ENCODE measurements around the gene AMIGO1. TPM values are rescaled to one million over a fixed set of nuclear protein-coding genes. Genes with fewer than 3 reads are reported as not detected.

Gene AMIGO1
- polyA plus RNA-seq, 3 donors: 0.05 to 0.26 (median 0.07) TPM

- no peaks in the 10 kb centered on the region for H4K20me1 ChIP-seq (ENCODE audit: insufficient read depth, low read length)
- H3K27ac ChIP-seq (ENCODE audit: low read depth in 1 of 2, low read length in 2 of 2): no peak overlapping the region
- H3K4me1 ChIP-seq (ENCODE audit: control insufficient read depth in 1 of 2, insufficient read depth in 2 of 2, low read length in 2 of 2): peaks cover 14 to 17% of the 10 kb centered on the region in 2 donors
- H3K27ac Mint-ChIP-seq: peak overlapping the region in 1 of 7 donors; percentile 18
- H3K27me3 Mint-ChIP-seq (ENCODE audit: low read depth in 3 of 3): peaks cover 17 to 26% (median 19%) of the 10 kb centered on the region in 3 donors
- peaks cover 19% of the 10 kb centered on the region for H3K4me1 Mint-ChIP-seq
- H3K9ac ChIP-seq (ENCODE audit: insufficient read depth, low read length, poor library complexity, severe bottlenecking): no peak overlapping the region
- peaks cover 0 to 10% of the 10 kb centered on the region in 2 donors for H3K27me3 ChIP-seq (ENCODE audit: control insufficient read depth in 2 of 2, insufficient read depth in 2 of 2, low read length in 2 of 2)
- intact Hi-C loops (cut with micrococcal nuclease): no loop called here
- H3K4me3 Mint-ChIP-seq: no peak overlapping the region
- WGBS (ENCODE audit: insufficient coverage): no CpG with 5 or more reads among the region's 2 CpGs
- H3K36me3 ChIP-seq (replicated peaks in 1 of 2; ENCODE audit: control insufficient read depth in 1 of 2, insufficient read depth in 2 of 2, low read length in 2 of 2): no peaks in the 10 kb centered on the region
- peaks cover 0 to 3% of the 10 kb centered on the region in 2 donors for H3K36me3 Mint-ChIP-seq
- H3K9me3 ChIP-seq (replicated peaks in 1 of 2; ENCODE audit: control insufficient read depth in 1 of 2, insufficient read depth in 1 of 2, low read length in 2 of 2): no peaks in the 10 kb centered on the region
- no peak for TF ChIP-seq CTCF (IDR thresholded peaks at IDR 0.05)
- peaks cover 0 to 3% (median 0%) of the 10 kb centered on the region in 7 donors for H3K9me3 Mint-ChIP-seq
- H2AFZ ChIP-seq (ENCODE audit: insufficient read depth, low read depth, low read length, poor library complexity, severe bottlenecking): no peak overlapping the region
- no peak overlapping the region for H3K4me3 ChIP-seq (replicated peaks in 1 of 3; ENCODE audit: low read depth in 2 of 3, low read length in 3 of 3)
- no peak overlapping the region for H3K4me2 ChIP-seq (replicated peaks; ENCODE audit: extremely low read depth, low read length, poor library complexity, severe bottlenecking)
- no peak for DNase-seq
- H3K79me2 ChIP-seq (ENCODE audit: insufficient read depth, low read length): no peaks in the 10 kb centered on the region
Measured at GRCh38 chr1:109513110-109513710, 3.7 kb upstream of the AMIGO1 start.

- H3K27ac Mint-ChIP-seq: peak overlapping the region in 1 of 7 donors; percentile 41
- H3K27me3 Mint-ChIP-seq (ENCODE audit: low read depth in 3 of 3): peaks cover 15 to 31% (median 24%) of the 10 kb centered on the region in 3 donors
- peaks cover 20% of the 10 kb centered on the region for H3K4me1 Mint-ChIP-seq
- Histone ChIP-seq H2AFZ (ENCODE audit: insufficient read depth, low read depth, low read length, poor library complexity, severe bottlenecking) (peak overlapping the region; percentile 74), H3K27ac (ENCODE audit: low read depth in 1 of 2, low read length in 2 of 2) (no peak overlapping the region), H3K79me2 (ENCODE audit: insufficient read depth, low read length) (no peaks in the 10 kb centered on the region), H4K20me1 (ENCODE audit: insufficient read depth, low read length) (no peaks in the 10 kb centered on the region), H3K27me3 (ENCODE audit: control insufficient read depth in 2 of 2, insufficient read depth in 2 of 2, low read length in 2 of 2) (peaks cover 0 to 10% of the 10 kb centered on the region in 2 donors), H3K4me3 (replicated peaks in 1 of 3; ENCODE audit: low read depth in 2 of 3, low read length in 3 of 3) (peak overlapping the region in 1 of 3 experiments; percentile 76), H3K9ac (ENCODE audit: insufficient read depth, low read length, poor library complexity, severe bottlenecking) (peak overlapping the region; percentile 62), H3K4me1 (ENCODE audit: control insufficient read depth in 1 of 2, insufficient read depth in 2 of 2, low read length in 2 of 2) (peaks cover 14 to 17% of the 10 kb centered on the region in 2 donors), H3K36me3 (replicated peaks in 1 of 2; ENCODE audit: control insufficient read depth in 1 of 2, insufficient read depth in 2 of 2, low read length in 2 of 2) (no peaks in the 10 kb centered on the region), H3K9me3 (replicated peaks in 1 of 2; ENCODE audit: control insufficient read depth in 1 of 2, insufficient read depth in 1 of 2, low read length in 2 of 2) (no peaks in the 10 kb centered on the region), H3K4me2 (replicated peaks; ENCODE audit: extremely low read depth, low read length, poor library complexity, severe bottlenecking) (peak overlapping the region; percentile 85)
- intact Hi-C loops (cut with micrococcal nuclease): no loop called here
- 82% methylated on average over 4 of the region's 7 CpGs for WGBS (ENCODE audit: insufficient coverage)
- no peak for DNase-seq
- no peak for TF ChIP-seq CTCF (IDR thresholded peaks at IDR 0.05)
- no peaks in the 10 kb centered on the region for H3K9me3 Mint-ChIP-seq
- H3K36me3 Mint-ChIP-seq: peaks cover 0 to 3% of the 10 kb centered on the region in 2 donors
- H3K4me3 Mint-ChIP-seq: peak overlapping the region; percentile 80 to 91
Measured at GRCh38 chr1:109508873-109509175, 703 bp downstream of the AMIGO1 start.

All from CD14-positive monocyte (primary cell).